Measurements from ENCODE around the gene PPT2.

The PPT2 gene

GRCh38 chr6:32152769-32153563 is 975 bp upstream of the PPT2 start:
- no peak for DNase-seq

GRCh38 chr6:32154514-32155161 is 697 bp downstream of the PPT2 start:
- peak; percentile 62 for DNase-seq

GRCh38 chr6:32156891-32157290 is 3.0 kb downstream of the PPT2 start:
- DNase-seq = no peak

GRCh38 chr6:32158052-32158451 is 4.1 kb downstream of the PPT2 start:
- no peak for DNase-seq

GRCh38 chr6:32163559-32164258 is 9.8 kb downstream of the PPT2 start:
- no peak for DNase-seq

- DNase-seq = no peak
Measured at GRCh38 chr6:32164295-32164694, 10.4 kb downstream of the PPT2 start, which contains the start of gene EGFL8. TSS of gene EGFL8 (plus strand) at chr6:32164595. CDS start at chr6:32166166, 1,571 bp downstream.

- DNase-seq = no peak
Measured at GRCh38 chr6:32166411-32167061, 12.6 kb downstream of the PPT2 start.

GRCh38 chr6:32167154-32167760 is 13.3 kb downstream of the PPT2 start:
- DNase-seq = no peak

- no peak for DNase-seq
Measured at GRCh38 chr6:32167761-32168262, 13.9 kb downstream of the PPT2 start.

- no peak for DNase-seq
Measured at GRCh38 chr6:32168350-32168749, 14.4 kb downstream of the PPT2 start.

- no peak for DNase-seq
Measured at GRCh38 chr6:32168807-32169591, 15.1 kb downstream of the PPT2 start.

- no peak for DNase-seq
Measured at GRCh38 chr6:32170294-32170693, 16.4 kb downstream of the PPT2 start.

GRCh38 chr6:32171234-32171633 is 17.3 kb downstream of the PPT2 start:
- DNase-seq = no peak

- DNase-seq = no peak
Measured at GRCh38 chr6:32173051-32173727, 19.2 kb downstream of the PPT2 start.

GRCh38 chr6:32174416-32174815 is 20.5 kb downstream of the PPT2 start:
- DNase-seq = no peak

GRCh38 chr6:32175322-32175710 is 21.4 kb downstream of the PPT2 start:
- DNase-seq = no peak

GRCh38 chr6:32175711-32176475 is 22.0 kb downstream of the PPT2 start, which contains the start of gene AGPAT1:
TSS of gene AGPAT1 (minus strand) at chr6:32176084. CDS start at chr6:32171496, 4,588 bp downstream.
- peak; percentile 98 for DNase-seq

- no peak for DNase-seq
Measured at GRCh38 chr6:32176476-32177182, 22.7 kb downstream of the PPT2 start.

GRCh38 chr6:32177183-32177787 is 23.3 kb downstream of the PPT2 start:
- DNase-seq = peak; percentile 56

Data from activated CD4-positive, alpha-beta T cell treated with anti-CD3 and anti-CD28 coated beads, Interleukin-2, amount 50 U/mL, for 16 hours (primary cell).